ENCODE data around the gene SF3A1.

SF3A1 gene

DNA sequence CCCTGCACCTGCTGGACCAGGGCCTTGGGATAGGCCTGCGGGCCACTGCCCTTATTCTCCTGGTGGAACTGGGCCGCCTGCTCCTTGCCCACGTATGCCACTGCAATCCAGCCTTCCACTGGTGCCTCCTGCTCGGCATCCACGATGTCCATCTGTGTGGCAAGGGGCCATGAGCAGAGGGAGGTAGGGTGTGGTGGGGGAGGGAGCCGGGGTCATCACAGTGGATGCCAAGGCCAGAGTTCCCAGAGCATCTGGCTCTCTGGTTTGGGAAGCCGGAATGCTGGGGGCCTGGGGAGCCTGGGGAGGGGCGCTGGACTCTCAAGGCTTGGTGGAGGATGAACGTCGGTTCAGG lies 29.9 kb upstream of the SF3A1 start:
- Histone ChIP-seq H3K36me3 (ENCODE audit: control insufficient read depth, insufficient read depth, low read length) (no peaks in the 10 kb centered on the region), H3K9me3 (ENCODE audit: control insufficient read depth, insufficient read depth, low read length) (no peaks in the 10 kb centered on the region), H3K27ac (ENCODE audit: low read length) (no peak overlapping the region), H3K4me3 (ENCODE audit: low read length) (peak overlapping the region; percentile 69; the same call in 1 of the 2 replicates), H3K27me3 (ENCODE audit: control insufficient read depth, insufficient read depth, low read length) (no peaks in the 10 kb centered on the region), H3K4me1 (ENCODE audit: control insufficient read depth, insufficient read depth, low read length) (0 out of 2 replicates have a peak, but pooled peaks cover 2% of the 10 kb centered on the region)
- DNase-seq (ENCODE audit: low read depth, low spot score): no peak
- no CpG with 5 or more reads among the region's 10 CpGs for WGBS (ENCODE audit: insufficient coverage, insufficient read length)

DNA sequence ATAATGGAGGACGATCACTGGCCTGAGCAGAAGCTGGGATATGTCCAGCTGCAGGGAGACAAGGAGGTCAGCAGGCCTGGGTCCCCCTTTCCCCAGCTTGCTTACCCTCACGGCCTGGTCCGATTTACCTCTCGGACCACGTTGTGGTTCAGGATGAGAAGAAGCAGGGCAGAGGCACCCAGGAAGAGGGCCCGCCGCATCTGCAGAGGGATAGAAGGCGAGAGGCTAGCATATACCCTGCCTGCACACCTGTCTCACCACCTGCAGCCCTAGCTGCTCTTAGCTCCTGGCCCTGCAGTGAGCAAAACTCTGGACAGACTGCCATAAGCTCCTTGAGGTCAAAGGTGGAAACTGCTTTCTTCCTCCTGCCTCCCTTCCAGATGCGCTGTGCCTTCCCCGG lies 29.2 kb upstream of the SF3A1 start:
- Histone ChIP-seq H3K27me3 (ENCODE audit: control insufficient read depth, insufficient read depth, low read length) (no peaks in the 10 kb centered on the region), H3K9me3 (ENCODE audit: control insufficient read depth, insufficient read depth, low read length) (no peaks in the 10 kb centered on the region), H3K27ac (ENCODE audit: low read length) (no peak overlapping the region), H3K4me1 (ENCODE audit: control insufficient read depth, insufficient read depth, low read length) (0 out of 2 replicates have a peak, but pooled peaks cover 2% of the 10 kb centered on the region), H3K36me3 (ENCODE audit: control insufficient read depth, insufficient read depth, low read length) (no peaks in the 10 kb centered on the region), H3K4me3 (ENCODE audit: low read length) (no peak overlapping the region)
- DNase-seq (ENCODE audit: low read depth, low spot score): no peak
- no CpG with 5 or more reads among the region's 10 CpGs for WGBS (ENCODE audit: insufficient coverage, insufficient read length)

DNA sequence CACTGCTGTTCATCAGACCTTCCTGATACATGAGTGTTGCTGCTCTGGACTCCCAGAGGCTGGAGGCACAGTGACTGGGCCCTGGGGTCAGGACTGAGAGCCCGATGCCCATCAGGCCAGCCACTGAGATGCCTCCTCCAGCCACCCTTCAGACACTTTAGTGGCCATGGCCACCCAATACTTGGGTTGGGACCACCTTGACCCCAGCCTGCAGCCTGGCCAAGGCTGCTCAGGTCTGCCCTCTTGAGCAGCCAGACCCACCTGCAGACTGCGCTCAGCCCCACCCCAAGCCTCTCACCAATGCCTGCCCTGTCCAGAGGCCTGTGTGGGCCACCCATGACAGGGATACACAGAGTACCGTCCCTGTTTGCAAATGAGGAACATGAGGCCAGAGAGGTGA lies 26.4 kb upstream of the SF3A1 start:
- DNase-seq (ENCODE audit: low read depth, low spot score): no peak
- Histone ChIP-seq H3K9me3 (ENCODE audit: control insufficient read depth, insufficient read depth, low read length) (no peaks in the 10 kb centered on the region), H3K27me3 (ENCODE audit: control insufficient read depth, insufficient read depth, low read length) (no peaks in the 10 kb centered on the region), H3K4me1 (ENCODE audit: control insufficient read depth, insufficient read depth, low read length) (0 out of 2 replicates have a peak, but pooled peaks cover 2% of the 10 kb centered on the region), H3K36me3 (ENCODE audit: control insufficient read depth, insufficient read depth, low read length) (peaks cover 4% of the 10 kb centered on the region; the same call in 1 of the 2 replicates), H3K27ac (ENCODE audit: low read length) (no peak overlapping the region), H3K4me3 (ENCODE audit: low read length) (no peak overlapping the region)
- no CpG with 5 or more reads among the region's 3 CpGs for WGBS (ENCODE audit: insufficient coverage, insufficient read length)

DNA sequence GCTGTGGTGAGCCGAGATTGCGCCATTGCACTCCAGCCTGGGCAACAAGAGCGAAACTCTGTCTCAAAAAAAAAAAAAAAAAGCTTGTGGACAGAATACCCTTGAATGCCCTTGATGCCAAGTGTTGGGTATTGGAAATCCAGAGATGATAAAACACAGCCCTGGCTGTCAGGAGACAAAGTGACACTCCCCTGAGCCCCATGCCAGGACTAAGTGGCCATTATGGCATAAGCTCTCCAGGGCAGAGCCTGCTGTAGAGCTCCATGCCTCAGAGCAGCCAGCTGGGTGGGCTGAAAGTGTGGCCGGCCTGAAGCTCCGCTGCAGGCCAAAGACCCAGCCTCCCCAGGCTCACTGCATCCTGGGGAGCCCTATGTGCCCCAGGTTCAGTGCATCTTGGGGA lies 25.6 kb upstream of the SF3A1 start:
- Histone ChIP-seq H3K36me3 (ENCODE audit: control insufficient read depth, insufficient read depth, low read length) (peaks cover 4% of the 10 kb centered on the region; the same call in 1 of the 2 replicates), H3K4me1 (ENCODE audit: control insufficient read depth, insufficient read depth, low read length) (0 out of 2 replicates have a peak, but pooled peaks cover 2% of the 10 kb centered on the region), H3K27ac (ENCODE audit: low read length) (no peak overlapping the region), H3K27me3 (ENCODE audit: control insufficient read depth, insufficient read depth, low read length) (no peaks in the 10 kb centered on the region), H3K9me3 (ENCODE audit: control insufficient read depth, insufficient read depth, low read length) (no peaks in the 10 kb centered on the region), H3K4me3 (ENCODE audit: low read length) (no peak overlapping the region)
- WGBS (ENCODE audit: insufficient coverage, insufficient read length): no CpG with 5 or more reads among the region's 5 CpGs
- DNase-seq (ENCODE audit: low read depth, low spot score): no peak

- no peak overlapping the region for H3K27ac ChIP-seq (ENCODE audit: low read length)
Observed at GRCh38 chr22:30381264-30381663, 24.6 kb upstream of the SF3A1 start.

GRCh38 chr22:30380011-30380410 lies 23.3 kb upstream of the SF3A1 start:
- WGBS (ENCODE audit: insufficient coverage, insufficient read length): no CpG with 5 or more reads among the region's 20 CpGs
- Histone ChIP-seq H3K4me3 (ENCODE audit: low read length) (no peak overlapping the region), H3K4me1 (ENCODE audit: control insufficient read depth, insufficient read depth, low read length) (no peaks in the 10 kb centered on the region), H3K27ac (ENCODE audit: low read length) (no peak overlapping the region), H3K9me3 (ENCODE audit: control insufficient read depth, insufficient read depth, low read length) (no peaks in the 10 kb centered on the region), H3K36me3 (ENCODE audit: control insufficient read depth, insufficient read depth, low read length) (peaks cover 4% of the 10 kb centered on the region; the same call in 1 of the 2 replicates), H3K27me3 (ENCODE audit: control insufficient read depth, insufficient read depth, low read length) (no peaks in the 10 kb centered on the region)
- DNase-seq (ENCODE audit: low read depth, low spot score): no peak

More at GRCh38 chr22:30381264-30381663, 24.6 kb upstream of the SF3A1 start:
- H3K4me1 ChIP-seq (ENCODE audit: control insufficient read depth, insufficient read depth, low read length): no peaks in the 10 kb centered on the region
- WGBS (ENCODE audit: insufficient coverage, insufficient read length): no CpG with 5 or more reads among the region's 12 CpGs
- H3K36me3 ChIP-seq (ENCODE audit: control insufficient read depth, insufficient read depth, low read length): peaks cover 4% of the 10 kb centered on the region; the same call in 1 of the 2 replicates
- no peak for DNase-seq (ENCODE audit: low read depth, low spot score)
- H3K4me3 ChIP-seq (ENCODE audit: low read length): no peak overlapping the region
- no peaks in the 10 kb centered on the region for H3K27me3 ChIP-seq (ENCODE audit: control insufficient read depth, insufficient read depth, low read length)
- H3K9me3 ChIP-seq (ENCODE audit: control insufficient read depth, insufficient read depth, low read length): no peaks in the 10 kb centered on the region

- Histone ChIP-seq H3K27me3 (ENCODE audit: control insufficient read depth, insufficient read depth, low read length) (no peaks in the 10 kb centered on the region), H3K27ac (ENCODE audit: low read length) (no peak overlapping the region), H3K4me1 (ENCODE audit: control insufficient read depth, insufficient read depth, low read length) (no peaks in the 10 kb centered on the region), H3K4me3 (ENCODE audit: low read length) (no peak overlapping the region), H3K9me3 (ENCODE audit: control insufficient read depth, insufficient read depth, low read length) (no peaks in the 10 kb centered on the region), H3K36me3 (ENCODE audit: control insufficient read depth, insufficient read depth, low read length) (peaks cover 4% of the 10 kb centered on the region; the same call in 1 of the 2 replicates)
- WGBS (ENCODE audit: insufficient coverage, insufficient read length): no CpG with 5 or more reads among the region's 13 CpGs
- DNase-seq (ENCODE audit: low read depth, low spot score): no peak
Observed at GRCh38 chr22:30375312-30375849, 18.7 kb upstream of the SF3A1 start.

- H3K36me3 ChIP-seq (ENCODE audit: control insufficient read depth, insufficient read depth, low read length): no peaks in the 10 kb centered on the region
- H3K9me3 ChIP-seq (ENCODE audit: control insufficient read depth, insufficient read depth, low read length): no peaks in the 10 kb centered on the region
- DNase-seq (ENCODE audit: low read depth, low spot score): no peak
- H3K4me3 ChIP-seq (ENCODE audit: low read length): no peak overlapping the region
- no peaks in the 10 kb centered on the region for H3K4me1 ChIP-seq (ENCODE audit: control insufficient read depth, insufficient read depth, low read length)
- no peak overlapping the region for H3K27ac ChIP-seq (ENCODE audit: low read length)
- H3K27me3 ChIP-seq (ENCODE audit: control insufficient read depth, insufficient read depth, low read length): no peaks in the 10 kb centered on the region
- no CpG with 5 or more reads among the region's 33 CpGs for WGBS (ENCODE audit: insufficient coverage, insufficient read length)
Observed at GRCh38 chr22:30373331-30374325, 16.9 kb upstream of the SF3A1 start.

DNA sequence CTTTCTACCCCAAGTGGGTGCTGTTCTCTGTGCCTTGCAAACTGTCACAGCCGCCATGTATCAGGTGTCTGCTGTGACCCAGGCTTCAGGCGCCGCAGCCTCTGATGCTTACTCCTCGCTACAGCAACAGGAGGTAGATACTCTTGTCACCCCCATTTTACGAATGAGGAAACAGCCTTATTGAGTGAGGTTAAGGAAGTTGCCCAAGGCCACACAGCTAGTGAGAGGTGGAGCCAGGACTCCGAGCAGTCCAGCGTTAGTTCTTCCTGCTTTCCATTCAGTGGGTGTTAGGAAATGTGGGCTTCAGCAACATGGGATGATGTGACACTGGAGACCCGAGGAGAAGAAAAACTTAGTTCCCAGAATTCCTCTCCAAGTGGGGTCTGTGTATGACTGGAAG lies 16.2 kb upstream of the SF3A1 start:
- Histone ChIP-seq H3K4me1 (ENCODE audit: control insufficient read depth, insufficient read depth, low read length) (no peaks in the 10 kb centered on the region), H3K9me3 (ENCODE audit: control insufficient read depth, insufficient read depth, low read length) (no peaks in the 10 kb centered on the region), H3K4me3 (ENCODE audit: low read length) (no peak overlapping the region), H3K36me3 (ENCODE audit: control insufficient read depth, insufficient read depth, low read length) (no peaks in the 10 kb centered on the region), H3K27me3 (ENCODE audit: control insufficient read depth, insufficient read depth, low read length) (no peaks in the 10 kb centered on the region), H3K27ac (ENCODE audit: low read length) (no peak overlapping the region)
- no CpG with 5 or more reads among the region's 8 CpGs for WGBS (ENCODE audit: insufficient coverage, insufficient read length)
- DNase-seq (ENCODE audit: low read depth, low spot score): no peak

DNA sequence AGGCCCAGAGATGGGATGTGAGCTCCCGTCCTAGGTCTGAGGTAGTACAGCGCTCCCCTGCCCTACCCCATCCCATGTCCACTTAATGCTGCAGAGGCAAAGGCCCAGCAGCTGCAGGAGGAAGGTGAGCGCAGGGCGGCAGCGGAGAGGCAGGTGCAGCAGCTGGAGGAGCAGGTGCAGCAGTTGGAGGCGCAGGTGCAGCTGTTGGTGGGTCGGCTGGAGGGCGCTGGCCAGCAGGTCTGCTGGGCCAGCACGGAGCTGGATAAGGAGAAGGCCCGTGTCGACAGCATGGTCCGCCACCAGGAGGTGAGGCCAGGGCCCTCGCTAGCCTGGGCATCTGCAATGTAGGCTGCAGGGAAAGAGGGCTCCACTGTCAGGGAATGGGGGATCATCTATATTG lies 15.3 kb upstream of the SF3A1 start:
- H3K9me3 ChIP-seq (ENCODE audit: control insufficient read depth, insufficient read depth, low read length): no peaks in the 10 kb centered on the region
- WGBS (ENCODE audit: insufficient coverage, insufficient read length): no CpG with 5 or more reads among the region's 13 CpGs
- H3K27me3 ChIP-seq (ENCODE audit: control insufficient read depth, insufficient read depth, low read length): no peaks in the 10 kb centered on the region
- H3K36me3 ChIP-seq (ENCODE audit: control insufficient read depth, insufficient read depth, low read length): no peaks in the 10 kb centered on the region
- H3K4me1 ChIP-seq (ENCODE audit: control insufficient read depth, insufficient read depth, low read length): no peaks in the 10 kb centered on the region
- DNase-seq (ENCODE audit: low read depth, low spot score): no peak
- H3K27ac ChIP-seq (ENCODE audit: low read length): no peak overlapping the region
- H3K4me3 ChIP-seq (ENCODE audit: low read length): no peak overlapping the region

Measured in iPS DF 6.9 (cell line).